Measurements from ENCODE around the gene KCND2.

The KCND2 gene

GRCh38 chr7:120441850-120442249 lies 168.9 kb downstream of the KCND2 start:
- H3K36me3 ChIP-seq (ENCODE audit: control insufficient read depth in 5 of 5, insufficient read depth in 5 of 5, low read length in 5 of 5), result no peaks in the 10 kb centered on the region
- H3K4me3 ChIP-seq (ENCODE audit: low read depth in 1 of 5, low read length in 5 of 5), result no peak overlapping the region
- H3K27me3 ChIP-seq (ENCODE audit: control insufficient read depth in 5 of 5, insufficient read depth in 4 of 5, low read length in 5 of 5), result no peaks in the 10 kb centered on the region
- no peaks in the 10 kb centered on the region for H3K9me3 ChIP-seq (ENCODE audit: control insufficient read depth in 5 of 5, low read length in 5 of 5)
- H3K27ac ChIP-seq (ENCODE audit: low read depth, low read length), result no peak overlapping the region
- peaks cover 0 to 6% (median 0%) of the 10 kb centered on the region in 5 donors for H3K4me1 ChIP-seq (ENCODE audit: control insufficient read depth in 5 of 5, insufficient read depth in 5 of 5, low read length in 5 of 5)
- no peak overlapping the region for H3K9ac ChIP-seq (ENCODE audit: low read length in 5 of 5)

GRCh38 chr7:120442838-120443237 lies 169.9 kb downstream of the KCND2 start:
- no peaks in the 10 kb centered on the region for H3K9me3 ChIP-seq (ENCODE audit: control insufficient read depth in 5 of 5, low read length in 5 of 5)
- no peak overlapping the region for H3K9ac ChIP-seq (ENCODE audit: low read length in 5 of 5)
- no peaks in the 10 kb centered on the region for H3K36me3 ChIP-seq (ENCODE audit: control insufficient read depth in 5 of 5, insufficient read depth in 5 of 5, low read length in 5 of 5)
- H3K27me3 ChIP-seq (ENCODE audit: control insufficient read depth in 5 of 5, insufficient read depth in 4 of 5, low read length in 5 of 5), result no peaks in the 10 kb centered on the region
- H3K4me1 ChIP-seq (ENCODE audit: control insufficient read depth in 5 of 5, insufficient read depth in 5 of 5, low read length in 5 of 5), result peaks cover 0 to 6% (median 0%) of the 10 kb centered on the region in 5 donors
- no peak overlapping the region for H3K27ac ChIP-seq (ENCODE audit: low read depth, low read length)
- no peak overlapping the region for H3K4me3 ChIP-seq (ENCODE audit: low read depth in 1 of 5, low read length in 5 of 5)

- no peak overlapping the region for H3K9ac ChIP-seq (ENCODE audit: low read length in 5 of 5)
- no peak overlapping the region for H3K4me3 ChIP-seq (ENCODE audit: low read depth in 1 of 5, low read length in 5 of 5)
- H3K36me3 ChIP-seq (ENCODE audit: control insufficient read depth in 5 of 5, insufficient read depth in 5 of 5, low read length in 5 of 5), result no peaks in the 10 kb centered on the region
- no peak overlapping the region for H3K27ac ChIP-seq (ENCODE audit: low read depth, low read length)
- H3K9me3 ChIP-seq (ENCODE audit: control insufficient read depth in 5 of 5, low read length in 5 of 5), result no peaks in the 10 kb centered on the region
- peaks cover 0 to 6% (median 0%) of the 10 kb centered on the region in 5 donors for H3K4me1 ChIP-seq (ENCODE audit: control insufficient read depth in 5 of 5, insufficient read depth in 5 of 5, low read length in 5 of 5)
- no peaks in the 10 kb centered on the region for H3K27me3 ChIP-seq (ENCODE audit: control insufficient read depth in 5 of 5, insufficient read depth in 4 of 5, low read length in 5 of 5)
Measured at GRCh38 chr7:120444650-120445049, 171.7 kb downstream of the KCND2 start.

GRCh38 chr7:120445276-120445675 lies 172.3 kb downstream of the KCND2 start:
- no peaks in the 10 kb centered on the region for H3K36me3 ChIP-seq (ENCODE audit: control insufficient read depth in 5 of 5, insufficient read depth in 5 of 5, low read length in 5 of 5)
- no peak overlapping the region for H3K9ac ChIP-seq (ENCODE audit: low read length in 5 of 5)
- H3K4me3 ChIP-seq (ENCODE audit: low read depth in 1 of 5, low read length in 5 of 5), result no peak overlapping the region
- H3K27me3 ChIP-seq (ENCODE audit: control insufficient read depth in 5 of 5, insufficient read depth in 4 of 5, low read length in 5 of 5), result no peaks in the 10 kb centered on the region
- H3K27ac ChIP-seq (ENCODE audit: low read depth, low read length), result no peak overlapping the region
- peaks cover 0 to 6% (median 0%) of the 10 kb centered on the region in 5 donors for H3K4me1 ChIP-seq (ENCODE audit: control insufficient read depth in 5 of 5, insufficient read depth in 5 of 5, low read length in 5 of 5)
- no peaks in the 10 kb centered on the region for H3K9me3 ChIP-seq (ENCODE audit: control insufficient read depth in 5 of 5, low read length in 5 of 5)

DNA sequence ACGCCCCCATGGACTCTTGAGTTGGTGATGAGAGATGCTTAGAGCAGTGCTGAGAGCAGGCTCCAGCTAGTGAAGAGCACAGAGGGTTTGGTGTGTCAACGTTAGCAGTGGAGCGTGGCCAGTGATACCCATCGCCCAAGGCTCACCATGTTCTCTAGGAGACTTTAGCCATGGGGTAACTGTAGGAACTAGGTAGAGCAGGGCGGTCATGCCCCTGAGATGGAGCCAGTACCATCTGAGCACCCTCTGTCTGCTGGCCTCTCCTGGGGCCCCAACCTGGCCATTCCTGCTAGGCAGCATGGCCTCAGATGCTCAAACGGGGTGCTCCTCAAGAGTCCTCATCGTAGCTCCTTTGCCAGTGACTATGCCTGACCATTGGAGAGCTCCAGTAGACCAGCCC lies 179.7 kb downstream of the KCND2 start:
- no peak overlapping the region for H3K27ac ChIP-seq (ENCODE audit: low read depth, low read length)
- H3K4me3 ChIP-seq (ENCODE audit: low read depth in 1 of 5, low read length in 5 of 5), result no peak overlapping the region
- peaks cover 0 to 9% (median 6%) of the 10 kb centered on the region in 5 donors for H3K9me3 ChIP-seq (ENCODE audit: control insufficient read depth in 5 of 5, low read length in 5 of 5)
- no peak overlapping the region for H3K9ac ChIP-seq (ENCODE audit: low read length in 5 of 5)
- H3K36me3 ChIP-seq (ENCODE audit: control insufficient read depth in 5 of 5, insufficient read depth in 5 of 5, low read length in 5 of 5), result no peaks in the 10 kb centered on the region
- no peaks in the 10 kb centered on the region for H3K27me3 ChIP-seq (ENCODE audit: control insufficient read depth in 5 of 5, insufficient read depth in 4 of 5, low read length in 5 of 5)
- no peaks in the 10 kb centered on the region for H3K4me1 ChIP-seq (ENCODE audit: control insufficient read depth in 5 of 5, insufficient read depth in 5 of 5, low read length in 5 of 5)

DNA sequence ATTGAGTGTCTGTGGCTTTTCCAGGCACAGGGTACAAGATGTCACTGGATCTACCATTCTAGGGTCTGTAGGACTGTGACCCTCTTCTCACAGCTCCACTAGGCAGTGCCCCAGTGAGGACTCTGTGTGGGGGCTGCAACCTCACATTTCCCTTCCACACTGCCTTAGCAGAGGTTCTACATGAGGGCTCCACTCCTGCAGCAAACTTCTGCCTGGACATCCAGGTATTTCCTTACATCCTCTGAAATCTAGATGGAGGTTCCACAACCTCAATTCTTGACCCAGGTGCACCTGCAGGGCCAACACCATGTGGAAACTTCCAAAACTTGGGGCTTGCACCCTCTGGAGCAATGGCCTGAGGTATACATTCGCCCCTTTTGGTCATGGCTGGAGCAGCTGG lies 183.7 kb downstream of the KCND2 start:
- H3K36me3 ChIP-seq (ENCODE audit: control insufficient read depth in 5 of 5, insufficient read depth in 5 of 5, low read length in 5 of 5), result no peaks in the 10 kb centered on the region
- no peak overlapping the region for H3K27ac ChIP-seq (ENCODE audit: low read depth, low read length)
- H3K4me1 ChIP-seq (ENCODE audit: control insufficient read depth in 5 of 5, insufficient read depth in 5 of 5, low read length in 5 of 5), result no peaks in the 10 kb centered on the region
- no peak overlapping the region for H3K4me3 ChIP-seq (ENCODE audit: low read depth in 1 of 5, low read length in 5 of 5)
- no peak overlapping the region for H3K9ac ChIP-seq (ENCODE audit: low read length in 5 of 5)
- H3K9me3 ChIP-seq (ENCODE audit: control insufficient read depth in 5 of 5, low read length in 5 of 5), result peaks cover 0 to 9% (median 6%) of the 10 kb centered on the region in 5 donors
- no peaks in the 10 kb centered on the region for H3K27me3 ChIP-seq (ENCODE audit: control insufficient read depth in 5 of 5, insufficient read depth in 4 of 5, low read length in 5 of 5)

- H3K4me1 ChIP-seq (ENCODE audit: control insufficient read depth in 5 of 5, insufficient read depth in 5 of 5, low read length in 5 of 5), result no peaks in the 10 kb centered on the region
- H3K9ac ChIP-seq (ENCODE audit: low read length in 5 of 5), result no peak overlapping the region
- no peak overlapping the region for H3K4me3 ChIP-seq (ENCODE audit: low read depth in 1 of 5, low read length in 5 of 5)
- no peaks in the 10 kb centered on the region for H3K36me3 ChIP-seq (ENCODE audit: control insufficient read depth in 5 of 5, insufficient read depth in 5 of 5, low read length in 5 of 5)
- peaks cover 0 to 9% (median 0%) of the 10 kb centered on the region in 5 donors for H3K9me3 ChIP-seq (ENCODE audit: control insufficient read depth in 5 of 5, low read length in 5 of 5)
- no peak overlapping the region for H3K27ac ChIP-seq (ENCODE audit: low read depth, low read length)
- H3K27me3 ChIP-seq (ENCODE audit: control insufficient read depth in 5 of 5, insufficient read depth in 4 of 5, low read length in 5 of 5), result no peaks in the 10 kb centered on the region
Measured at GRCh38 chr7:120460949-120461348, 188.0 kb downstream of the KCND2 start.

DNA sequence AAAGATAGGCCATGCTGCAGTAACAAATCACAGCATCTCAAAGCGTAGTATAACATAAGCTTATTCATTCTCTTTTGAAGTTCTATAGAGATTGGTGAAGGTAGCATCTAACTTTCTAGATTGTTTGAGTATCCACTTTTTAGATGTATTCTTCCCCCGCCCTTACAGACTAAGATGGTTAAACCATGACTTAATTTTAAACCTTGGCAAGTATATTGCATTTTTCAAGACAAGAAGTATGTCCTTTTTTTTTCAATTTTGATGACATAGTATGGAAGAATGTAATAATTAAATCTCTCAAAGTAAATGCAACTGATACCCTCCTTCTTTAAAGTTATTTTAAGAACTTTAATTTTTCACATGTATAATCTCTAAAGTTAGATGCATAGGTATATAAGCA lies 190.0 kb downstream of the KCND2 start:
- H3K9me3 ChIP-seq (ENCODE audit: control insufficient read depth in 5 of 5, low read length in 5 of 5), result no peaks in the 10 kb centered on the region
- H3K36me3 ChIP-seq (ENCODE audit: control insufficient read depth in 5 of 5, insufficient read depth in 5 of 5, low read length in 5 of 5), result no peaks in the 10 kb centered on the region
- H3K9ac ChIP-seq (ENCODE audit: low read length in 5 of 5), result no peak overlapping the region
- H3K27ac ChIP-seq (ENCODE audit: low read depth, low read length), result no peak overlapping the region
- no peaks in the 10 kb centered on the region for H3K27me3 ChIP-seq (ENCODE audit: control insufficient read depth in 5 of 5, insufficient read depth in 4 of 5, low read length in 5 of 5)
- no peaks in the 10 kb centered on the region for H3K4me1 ChIP-seq (ENCODE audit: control insufficient read depth in 5 of 5, insufficient read depth in 5 of 5, low read length in 5 of 5)
- no peak overlapping the region for H3K4me3 ChIP-seq (ENCODE audit: low read depth in 1 of 5, low read length in 5 of 5)

DNA sequence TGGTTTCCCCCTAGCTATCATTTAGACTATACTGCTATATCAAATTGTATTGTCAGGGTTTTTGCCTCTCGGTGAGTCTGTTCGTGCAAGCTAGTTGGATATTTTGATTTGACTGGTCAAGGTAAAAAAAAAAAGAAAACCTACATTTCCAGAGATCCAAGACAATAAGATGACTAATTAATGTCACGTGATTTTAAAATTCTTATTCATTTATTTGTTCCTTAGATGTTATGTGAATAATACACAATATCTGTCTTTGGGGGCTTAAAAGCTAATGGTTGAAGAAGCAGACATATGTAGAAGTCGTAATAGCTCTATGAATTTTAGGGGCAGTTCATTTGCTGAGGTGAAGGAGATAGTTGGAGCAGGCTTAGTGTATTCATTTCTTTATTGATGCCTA lies 191.1 kb downstream of the KCND2 start:
- Histone ChIP-seq H3K27ac (ENCODE audit: low read depth, low read length) (no peak overlapping the region), H3K27me3 (ENCODE audit: control insufficient read depth in 5 of 5, insufficient read depth in 4 of 5, low read length in 5 of 5) (no peaks in the 10 kb centered on the region), H3K9ac (ENCODE audit: low read length in 5 of 5) (no peak overlapping the region), H3K9me3 (ENCODE audit: control insufficient read depth in 5 of 5, low read length in 5 of 5) (no peaks in the 10 kb centered on the region), H3K4me3 (ENCODE audit: low read depth in 1 of 5, low read length in 5 of 5) (no peak overlapping the region), H3K36me3 (ENCODE audit: control insufficient read depth in 5 of 5, insufficient read depth in 5 of 5, low read length in 5 of 5) (no peaks in the 10 kb centered on the region), H3K4me1 (ENCODE audit: control insufficient read depth in 5 of 5, insufficient read depth in 5 of 5, low read length in 5 of 5) (no peaks in the 10 kb centered on the region)

DNA sequence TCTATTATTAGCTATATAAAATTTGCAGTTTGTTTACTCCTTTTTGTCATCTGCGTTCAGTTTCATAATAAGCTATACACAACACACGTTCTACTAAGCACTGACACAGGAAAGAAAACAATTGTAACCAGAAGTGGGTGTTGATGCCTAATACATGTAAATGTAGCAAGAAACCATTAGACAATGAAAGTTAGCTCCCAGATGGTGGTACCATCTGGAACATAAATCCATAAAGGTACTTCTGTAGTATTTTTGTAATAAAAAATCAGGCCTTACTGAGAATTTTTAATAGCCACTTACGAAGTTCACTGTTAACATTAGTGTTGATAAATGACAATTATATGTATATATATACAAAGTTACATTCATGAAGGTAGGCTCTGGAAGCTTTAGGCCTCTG lies 194.7 kb downstream of the KCND2 start:
- H3K36me3 ChIP-seq (ENCODE audit: control insufficient read depth in 5 of 5, insufficient read depth in 5 of 5, low read length in 5 of 5), result no peaks in the 10 kb centered on the region
- H3K27me3 ChIP-seq (ENCODE audit: control insufficient read depth in 5 of 5, insufficient read depth in 4 of 5, low read length in 5 of 5), result no peaks in the 10 kb centered on the region
- H3K9me3 ChIP-seq (ENCODE audit: control insufficient read depth in 5 of 5, low read length in 5 of 5), result no peaks in the 10 kb centered on the region
- no peaks in the 10 kb centered on the region for H3K4me1 ChIP-seq (ENCODE audit: control insufficient read depth in 5 of 5, insufficient read depth in 5 of 5, low read length in 5 of 5)
- H3K9ac ChIP-seq (ENCODE audit: low read length in 5 of 5), result no peak overlapping the region
- no peak overlapping the region for H3K27ac ChIP-seq (ENCODE audit: low read depth, low read length)
- H3K4me3 ChIP-seq (ENCODE audit: low read depth in 1 of 5, low read length in 5 of 5), result no peak overlapping the region

DNA sequence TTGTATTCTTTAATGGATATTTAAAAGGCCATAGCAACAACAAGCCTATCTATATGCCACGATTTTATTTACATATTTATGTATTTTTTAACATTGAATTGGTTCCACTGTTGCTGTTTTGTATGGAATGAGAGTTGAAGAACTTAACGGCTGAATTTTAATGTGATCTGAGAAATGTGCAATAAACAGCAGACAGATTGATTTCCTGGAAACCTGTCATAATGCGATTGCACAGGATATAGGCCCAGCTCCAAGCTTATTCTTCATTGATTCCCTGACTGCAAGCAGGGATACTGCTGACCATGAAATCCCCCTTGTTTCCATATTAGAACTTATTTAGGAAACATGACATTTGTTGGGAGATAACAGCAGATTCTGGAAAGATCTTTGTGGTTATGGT lies 195.6 kb downstream of the KCND2 start:
- Histone ChIP-seq H3K4me1 (ENCODE audit: control insufficient read depth in 5 of 5, insufficient read depth in 5 of 5, low read length in 5 of 5) (no peaks in the 10 kb centered on the region), H3K36me3 (ENCODE audit: control insufficient read depth in 5 of 5, insufficient read depth in 5 of 5, low read length in 5 of 5) (no peaks in the 10 kb centered on the region), H3K27me3 (ENCODE audit: control insufficient read depth in 5 of 5, insufficient read depth in 4 of 5, low read length in 5 of 5) (no peaks in the 10 kb centered on the region), H3K4me3 (ENCODE audit: low read depth in 1 of 5, low read length in 5 of 5) (no peak overlapping the region), H3K27ac (ENCODE audit: low read depth, low read length) (no peak overlapping the region), H3K9ac (ENCODE audit: low read length in 5 of 5) (no peak overlapping the region), H3K9me3 (ENCODE audit: control insufficient read depth in 5 of 5, low read length in 5 of 5) (no peaks in the 10 kb centered on the region)
